GM19351 (cell line): Measurements from ENCODE around the gene KIAA0825.
"Not testable (repeated sequence)": the region's sequence is repeated elsewhere in the genome, so short reads cannot be mapped to it uniquely, and the experiment has no call there.

Source experiments
- ATAC-seq: cut with Tn5 transposase; IDR thresholded peaks from one replicate; pipeline ENCODE4 v1.9.1; 2021; ENCODE audit warnings: mild to moderate bottlenecking, moderate library complexity; ENCODE audit not compliant: unreplicated experiment

Gene KIAA0825

DNA sequence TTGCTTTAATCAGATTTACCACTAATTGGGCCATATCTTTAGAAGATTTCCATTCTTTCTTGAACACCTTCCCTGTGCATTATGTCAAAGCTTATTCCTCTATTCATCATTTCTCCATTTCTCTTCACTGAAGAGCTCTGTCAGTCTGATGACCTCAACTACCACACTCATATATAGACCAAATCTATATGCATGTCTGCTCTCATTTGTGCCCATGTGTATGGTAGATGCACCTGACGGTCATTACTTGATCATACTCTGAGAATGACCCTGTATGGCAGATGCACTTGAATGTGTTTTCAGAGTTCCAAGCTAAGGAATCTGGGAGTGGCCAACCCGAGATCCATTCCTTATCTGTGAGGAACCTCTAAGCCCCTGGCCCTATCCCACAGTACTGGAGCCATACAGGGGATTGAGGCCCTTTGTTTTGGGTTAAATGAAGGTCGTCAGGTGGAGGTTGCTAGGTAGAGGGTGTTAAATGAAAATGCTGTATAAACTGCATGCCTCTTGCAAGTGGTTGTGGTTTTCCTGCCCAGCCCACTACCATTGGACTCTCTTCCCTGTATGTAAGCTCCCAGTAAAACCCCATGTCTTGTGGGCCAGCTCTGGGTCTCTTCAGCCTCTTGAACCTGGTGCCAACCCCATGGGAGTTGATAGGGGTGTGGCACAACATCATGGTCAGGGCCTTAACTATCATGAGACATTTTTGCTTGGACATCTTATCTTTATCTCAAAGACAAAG, 229.5 kb downstream of the KIAA0825 start:
- no peak for ATAC-seq

DNA sequence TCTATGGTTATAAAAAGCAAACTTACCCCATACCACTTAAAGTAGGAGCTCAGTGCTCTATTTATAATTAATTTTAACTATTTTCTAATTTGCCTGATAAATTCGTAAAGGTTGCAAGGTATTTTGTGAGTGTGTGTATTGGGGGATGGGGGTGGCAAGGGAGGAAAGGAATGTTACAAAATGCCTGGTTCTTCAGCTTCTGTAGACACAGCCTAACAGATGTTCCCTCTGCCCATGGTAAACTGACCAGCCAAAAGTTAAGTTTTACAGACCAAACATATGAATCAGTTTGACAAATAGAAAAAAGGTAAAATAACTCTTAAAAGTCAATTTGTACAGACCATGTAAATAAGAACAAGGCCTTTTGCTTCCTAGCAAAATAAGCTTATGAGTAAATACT, 232.6 kb downstream of the KIAA0825 start:
- ATAC-seq: no peak

DNA sequence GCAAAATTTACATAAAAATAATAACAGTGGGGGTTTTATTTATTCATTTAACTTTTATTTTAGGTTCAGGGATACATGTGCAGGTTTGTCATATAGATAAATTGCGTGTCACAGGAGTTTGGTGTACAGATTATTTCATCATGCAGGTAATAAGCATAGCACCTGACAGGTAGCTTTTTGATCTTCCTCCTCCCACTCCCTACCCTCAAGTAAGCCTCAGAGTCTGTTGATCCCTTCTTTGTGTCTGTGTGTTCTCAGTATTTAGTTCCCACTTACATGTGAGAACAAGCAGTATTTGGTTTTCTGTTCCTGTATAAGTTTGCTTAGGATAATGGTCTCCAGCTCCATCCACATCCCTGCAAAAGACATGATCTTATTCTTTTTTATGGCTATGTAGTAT, 240.3 kb downstream of the KIAA0825 start:
- ATAC-seq: no peak

DNA sequence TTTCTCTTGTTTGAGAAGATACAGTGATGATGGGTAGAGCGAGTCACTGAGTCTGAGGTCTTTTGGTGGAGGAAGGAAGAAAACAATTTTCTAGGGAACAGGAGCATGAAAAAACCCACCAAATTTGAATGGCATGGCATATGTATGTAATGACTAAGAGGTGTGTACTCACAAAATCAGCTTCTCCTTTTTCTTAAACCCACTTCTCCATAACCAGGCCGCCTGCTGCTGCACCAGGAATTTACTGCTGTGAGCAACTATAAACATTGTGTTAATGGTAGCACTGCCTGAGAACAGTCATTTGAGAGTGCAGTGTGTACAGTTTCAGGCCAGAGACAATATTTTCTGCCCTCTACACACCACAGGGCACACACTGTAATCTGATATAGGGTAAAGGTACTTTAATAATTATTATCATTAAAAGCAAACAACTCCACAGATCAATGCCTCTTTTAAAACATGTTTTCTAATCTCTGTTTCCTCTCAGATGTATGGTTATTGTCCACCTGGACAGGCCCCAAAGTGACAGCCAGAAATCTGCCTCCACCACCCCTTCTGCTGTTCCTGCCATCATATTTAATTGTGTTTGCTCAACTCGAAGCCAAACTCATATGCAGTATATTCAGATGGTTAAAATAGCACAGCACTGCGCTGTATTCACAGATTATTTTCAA, 241.6 kb downstream of the KIAA0825 start:
- ATAC-seq: no peak

DNA sequence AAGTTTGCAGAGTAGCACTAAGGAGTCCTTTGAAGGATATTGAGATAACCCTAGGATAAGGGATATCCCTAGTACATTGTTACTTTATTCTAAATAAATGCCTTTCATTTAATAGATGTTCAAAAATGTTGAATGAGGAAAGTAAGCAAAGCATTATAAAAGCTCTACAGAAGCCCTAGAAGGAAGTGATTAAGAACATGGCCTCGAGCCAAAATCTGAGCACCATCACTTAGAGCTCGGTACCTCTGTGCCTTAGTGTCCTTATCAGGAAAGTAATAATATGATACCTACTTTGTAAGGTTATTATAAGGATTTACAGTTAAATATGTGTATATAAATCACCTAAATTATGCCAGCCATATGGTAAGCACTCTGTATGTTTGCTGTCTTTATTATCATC, 242.6 kb downstream of the KIAA0825 start:
- no peak for ATAC-seq

DNA sequence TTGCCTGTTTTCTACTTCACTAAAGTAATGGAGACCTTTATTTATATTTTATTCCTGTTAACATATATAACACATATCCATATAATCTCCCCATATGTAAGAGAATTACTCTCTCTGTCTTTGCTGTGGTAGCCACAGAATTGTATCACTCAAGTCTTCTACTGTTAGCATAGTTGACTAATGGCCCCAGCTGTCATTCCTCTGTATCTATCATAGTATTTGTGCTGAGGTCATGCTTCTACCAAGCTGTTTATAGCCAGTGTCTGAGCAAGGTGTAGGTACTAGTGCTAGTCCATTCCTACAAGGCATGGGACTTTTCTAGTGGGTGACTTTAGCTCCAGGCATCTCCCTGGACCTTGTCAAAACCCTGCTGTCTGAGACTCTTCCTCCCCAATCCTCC, 244.1 kb downstream of the KIAA0825 start:
- no peak for ATAC-seq

DNA sequence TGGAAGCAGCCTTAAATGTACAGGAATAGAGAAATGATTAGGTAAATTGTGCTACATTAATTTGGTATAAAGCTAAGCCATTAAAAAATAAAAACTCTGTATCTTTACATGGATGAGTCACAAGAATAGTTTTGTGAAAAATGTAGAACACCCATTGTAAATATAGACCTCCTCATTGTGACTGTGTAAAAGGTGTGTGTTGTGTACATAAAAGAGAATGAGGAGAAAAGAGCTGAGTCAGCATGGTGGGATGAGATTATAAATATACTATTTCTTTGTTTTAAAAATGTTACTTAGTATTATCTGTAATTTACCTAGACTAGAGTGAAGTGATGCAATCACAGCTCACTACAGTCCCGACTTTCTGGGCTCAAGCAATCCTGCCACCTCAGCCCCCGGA, 250.5 kb downstream of the KIAA0825 start:
- no peak for ATAC-seq

DNA sequence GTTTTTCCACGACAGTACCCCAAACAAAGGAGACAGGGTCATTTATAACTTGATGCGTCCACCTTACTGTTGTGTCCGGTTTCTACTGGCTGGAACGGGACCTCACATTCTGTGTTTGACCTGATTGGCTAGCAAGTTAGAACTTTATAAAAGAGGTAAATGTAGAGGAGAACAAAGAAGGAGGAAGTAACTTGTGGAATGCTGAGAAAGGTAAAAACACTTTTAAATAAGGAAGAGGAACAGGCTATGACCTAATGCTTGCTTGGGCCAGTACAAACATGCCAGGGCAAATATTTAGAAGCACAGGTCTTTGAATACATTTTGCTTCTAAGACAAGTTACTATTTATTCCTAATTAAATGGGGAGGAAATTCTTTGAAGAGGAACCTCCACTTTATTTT, 251.6 kb downstream of the KIAA0825 start:
- ATAC-seq: no peak

DNA sequence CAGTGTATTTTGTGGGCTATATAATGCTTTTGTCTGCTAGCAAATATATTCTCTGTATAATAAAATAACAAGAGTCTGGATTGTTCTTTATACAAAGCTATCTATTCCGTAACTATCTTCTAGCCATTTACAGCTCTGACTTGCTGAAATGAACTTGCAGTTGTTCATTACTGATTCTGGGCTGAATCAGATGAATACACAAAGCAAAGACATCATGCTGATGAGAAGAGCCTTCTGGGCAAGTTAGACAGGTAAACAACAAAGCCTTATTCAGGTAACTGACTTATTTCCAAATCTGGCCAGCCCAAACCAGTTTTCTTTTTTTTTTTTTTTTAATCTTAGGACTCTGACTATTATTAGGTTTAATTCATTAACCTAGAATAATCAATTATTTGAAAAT, 255.5 kb downstream of the KIAA0825 start:
- ATAC-seq: no peak

DNA sequence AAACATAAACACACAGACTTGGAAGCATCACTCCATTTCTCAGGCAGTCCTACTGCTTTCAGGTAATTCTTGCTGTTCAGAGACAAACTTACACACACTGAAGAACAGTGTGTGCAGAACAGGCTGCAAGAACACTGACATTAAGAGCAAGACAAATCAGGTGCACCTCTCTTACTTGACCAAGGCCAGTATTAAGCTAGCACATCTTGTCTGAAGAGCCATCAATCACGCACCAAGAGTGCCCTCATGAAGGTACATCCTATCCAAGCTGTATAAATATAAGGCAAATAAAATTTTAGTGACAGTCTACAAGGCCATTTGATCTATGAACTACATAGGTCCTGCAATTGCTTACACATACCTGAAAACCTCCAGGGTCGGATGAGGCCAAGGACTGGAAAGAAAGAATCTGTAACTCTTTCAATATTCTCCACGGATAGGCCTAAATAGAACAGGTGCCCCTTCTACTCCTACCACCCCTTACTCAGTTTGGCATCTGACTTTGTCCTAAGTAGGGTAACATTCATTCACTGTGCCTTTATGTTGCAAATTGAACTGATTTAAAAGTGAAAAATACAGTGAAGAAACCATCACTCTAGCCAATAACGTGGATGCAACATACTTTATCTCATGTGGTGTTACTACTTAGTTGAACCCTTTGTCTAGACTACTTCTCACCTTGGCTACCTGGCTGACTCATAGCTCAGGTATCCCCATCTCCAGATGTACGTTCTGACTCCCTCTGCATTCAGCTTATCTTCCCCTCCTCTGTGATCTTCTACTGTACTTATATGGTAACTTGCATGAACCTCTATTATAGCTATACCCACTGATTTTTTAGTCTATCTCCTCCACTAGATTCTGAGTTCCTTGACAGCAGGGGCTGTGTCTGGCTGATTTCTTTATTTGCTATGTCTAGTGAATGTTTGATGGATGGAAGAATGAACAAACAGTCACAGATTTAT, 256.3 kb downstream of the KIAA0825 start:
- ATAC-seq: no peak

DNA sequence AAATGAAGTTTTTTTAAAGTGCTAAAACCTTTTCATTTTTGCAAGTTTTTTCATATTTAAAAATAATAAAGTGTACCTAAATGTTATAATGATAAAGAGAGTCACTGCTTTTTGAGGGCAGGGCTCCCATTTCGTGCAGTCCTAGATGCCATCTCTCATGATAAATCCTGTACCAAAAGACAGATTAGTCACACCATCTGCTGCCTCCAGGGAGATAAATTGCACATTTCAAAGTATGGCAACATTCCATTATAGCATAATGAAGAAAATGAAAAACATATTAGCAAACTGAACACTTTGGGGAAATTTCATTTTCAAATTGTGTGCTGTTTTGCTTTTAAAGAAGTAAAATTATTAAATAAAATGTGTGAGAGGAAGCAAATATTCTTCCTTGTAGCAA, 257.2 kb downstream of the KIAA0825 start:
- ATAC-seq: no peak

DNA sequence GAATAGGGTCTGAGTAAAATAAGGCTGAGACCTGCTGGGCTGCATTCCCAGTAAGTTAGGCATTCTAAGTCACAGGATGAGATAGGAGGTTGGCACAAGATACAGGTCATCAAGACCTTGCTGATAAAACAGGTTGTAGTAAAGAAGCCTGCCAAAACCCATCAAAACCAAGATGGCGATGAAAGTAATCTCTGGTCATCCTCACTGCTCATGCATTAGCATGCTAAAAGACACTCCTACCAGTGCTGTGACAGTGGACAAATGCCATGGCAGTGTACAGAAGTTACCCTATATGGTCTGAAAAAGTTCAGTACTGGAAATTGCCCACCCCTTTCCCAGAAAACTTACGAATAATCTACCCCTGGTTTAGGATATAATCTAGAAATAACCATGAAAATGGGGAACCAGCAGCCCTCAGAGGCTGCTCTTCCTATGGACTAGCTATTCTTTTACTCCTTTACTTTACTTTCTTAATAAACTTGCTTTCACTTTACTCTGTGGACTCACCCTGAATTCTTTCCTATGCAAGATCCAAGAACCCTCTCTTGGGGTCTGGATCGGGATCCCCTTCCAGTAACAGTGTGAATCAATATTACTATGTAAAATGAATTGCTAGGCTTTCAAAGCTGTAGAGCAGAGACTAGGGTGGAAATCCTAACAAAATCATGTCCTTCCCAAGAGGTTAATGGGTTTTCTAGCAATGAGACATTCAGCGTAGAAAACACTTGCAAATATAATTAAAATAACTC, 257.8 kb downstream of the KIAA0825 start:
- ATAC-seq: no peak

DNA sequence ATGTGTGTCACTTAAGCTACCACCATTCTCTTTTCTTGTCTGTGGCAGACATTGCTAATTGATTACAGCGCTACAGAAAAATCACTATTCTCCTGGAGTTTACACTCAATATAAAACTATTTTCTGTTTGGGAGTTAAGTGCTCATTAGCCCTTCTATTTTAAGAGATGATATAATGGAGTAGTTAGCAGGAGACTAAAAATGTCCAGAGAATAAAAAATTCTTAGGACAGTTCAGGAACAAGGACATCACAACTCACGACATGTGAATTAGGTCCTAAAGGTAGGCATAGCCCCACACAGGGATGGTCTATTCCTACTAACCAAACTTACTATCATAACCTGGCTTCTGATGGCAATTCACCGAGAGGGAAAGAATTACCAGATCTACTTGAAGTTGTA, 258.5 kb downstream of the KIAA0825 start:
- ATAC-seq: no peak

DNA sequence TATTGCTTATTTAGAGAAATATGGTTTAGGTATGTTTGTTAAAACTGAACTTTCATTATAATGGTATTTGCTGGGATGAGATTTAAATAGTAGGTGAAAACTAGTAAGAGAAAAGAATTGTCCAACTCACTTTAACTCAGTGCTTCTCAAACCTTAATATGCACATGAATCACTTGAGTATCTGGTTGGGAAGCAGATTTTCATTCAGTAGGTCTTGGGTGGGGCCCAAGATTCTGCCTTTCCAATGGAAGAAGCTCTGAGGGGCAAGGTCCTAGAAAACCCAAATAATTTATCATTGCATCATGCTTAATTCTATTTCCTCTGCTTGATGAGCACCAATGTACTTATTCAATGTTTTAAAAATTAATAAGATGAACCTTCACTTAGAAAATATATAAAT, 262.6 kb downstream of the KIAA0825 start:
- no peak for ATAC-seq

DNA sequence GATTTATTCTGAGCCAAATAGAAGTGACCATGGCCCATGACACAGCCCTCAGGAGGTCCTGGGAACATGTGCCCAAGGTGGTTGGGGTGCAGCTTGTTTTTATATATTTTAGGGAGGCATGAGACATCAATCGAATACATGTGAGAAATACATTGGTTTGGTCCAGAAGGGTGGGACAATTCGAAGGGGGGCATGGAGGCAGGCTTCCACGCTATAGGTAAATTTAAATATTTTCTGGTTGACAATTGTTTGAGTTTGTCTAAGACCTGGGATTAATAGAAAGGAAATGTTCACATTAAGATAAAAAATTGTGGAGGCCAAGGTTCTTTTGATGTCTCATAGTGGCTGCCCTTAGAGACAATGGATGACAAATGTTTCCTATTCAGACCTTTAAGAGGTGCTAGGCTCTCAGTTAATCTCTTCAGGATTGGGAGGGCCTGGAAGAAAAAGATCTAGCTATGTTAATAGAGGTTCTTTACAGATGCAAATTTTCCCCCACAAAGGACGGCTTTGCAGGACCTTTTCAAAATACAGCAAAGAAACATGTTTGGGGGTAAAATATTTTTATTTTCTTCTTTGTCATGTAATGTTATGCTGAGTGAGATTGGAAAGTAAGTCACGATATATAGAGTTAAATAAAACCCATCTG, 263.4 kb downstream of the KIAA0825 start:
- ATAC-seq: not testable (repeated sequence)

DNA sequence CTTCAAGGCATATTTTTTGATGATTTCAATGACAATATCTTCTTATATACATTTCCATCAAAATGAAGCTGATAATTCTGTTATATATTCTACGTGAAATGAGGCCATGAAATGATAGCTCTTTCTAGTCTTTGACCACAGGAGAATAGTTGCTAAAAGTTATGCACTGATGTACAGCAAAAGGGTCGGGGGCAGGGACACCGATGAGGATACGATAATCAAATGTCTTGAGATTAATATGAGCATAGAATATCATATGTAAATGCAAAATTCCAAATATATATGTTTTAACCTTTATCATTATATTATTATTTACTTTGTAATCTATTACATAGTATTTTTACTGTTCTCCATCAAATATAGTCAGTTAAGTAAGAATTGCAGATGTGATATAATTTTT, 264.8 kb downstream of the KIAA0825 start:
- ATAC-seq: no peak

DNA sequence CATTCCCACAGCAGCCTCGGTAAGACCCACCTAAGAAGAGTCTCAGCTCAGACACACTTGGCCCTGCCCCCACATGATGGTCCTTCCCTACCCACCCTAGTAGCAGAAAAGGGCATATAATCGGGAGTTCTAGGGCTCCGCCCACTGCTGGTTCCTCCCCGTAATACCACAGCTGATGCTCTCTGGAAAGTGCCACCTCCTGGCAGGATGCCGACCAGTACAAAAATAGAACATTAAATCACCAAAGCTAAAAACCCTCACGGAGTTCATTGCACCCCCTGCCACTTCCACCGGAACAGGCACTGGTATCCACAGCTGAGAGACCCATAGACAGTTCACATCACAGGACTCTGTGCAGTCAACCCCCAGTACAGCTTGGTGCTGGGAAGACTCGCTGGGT, 271.3 kb downstream of the KIAA0825 start:
- no peak for ATAC-seq

DNA sequence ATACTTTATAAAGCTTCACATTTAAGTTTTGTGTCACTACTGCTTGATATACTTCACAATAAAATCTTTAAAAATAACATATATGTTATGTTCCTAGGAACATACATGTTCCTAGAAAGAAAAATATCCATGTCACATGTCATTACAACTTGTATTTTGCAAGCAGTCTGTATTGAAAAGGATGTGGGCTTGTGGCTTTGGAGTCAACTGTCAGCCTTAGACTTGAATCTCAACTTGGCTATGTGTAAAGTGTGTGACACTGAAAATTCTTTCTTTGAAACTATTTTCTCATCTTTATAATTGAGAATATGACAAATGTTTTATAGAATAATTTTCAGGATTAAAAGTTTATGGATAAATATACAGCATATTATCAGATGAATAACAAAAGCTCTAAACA, 273.1 kb downstream of the KIAA0825 start:
- ATAC-seq: no peak

DNA sequence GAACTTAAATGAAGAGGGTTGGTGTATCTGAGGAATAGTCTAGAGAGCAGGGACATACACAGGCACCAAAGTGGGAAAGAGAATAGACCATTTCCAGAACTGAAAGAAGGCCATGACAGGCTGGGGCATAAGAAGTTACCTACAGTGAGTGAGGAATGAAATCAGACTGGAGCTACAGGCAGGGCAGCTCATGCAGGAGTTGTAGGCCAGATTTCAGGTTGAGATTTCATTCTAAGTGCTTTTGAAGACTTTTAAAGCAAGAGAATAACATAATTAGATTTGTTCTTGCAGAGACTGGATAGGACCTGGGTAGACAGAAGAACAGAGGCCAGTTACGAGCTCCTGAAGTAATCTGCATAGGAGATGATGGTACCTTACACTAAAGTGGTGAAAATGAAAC, 280.8 kb downstream of the KIAA0825 start:
- ATAC-seq: no peak

DNA sequence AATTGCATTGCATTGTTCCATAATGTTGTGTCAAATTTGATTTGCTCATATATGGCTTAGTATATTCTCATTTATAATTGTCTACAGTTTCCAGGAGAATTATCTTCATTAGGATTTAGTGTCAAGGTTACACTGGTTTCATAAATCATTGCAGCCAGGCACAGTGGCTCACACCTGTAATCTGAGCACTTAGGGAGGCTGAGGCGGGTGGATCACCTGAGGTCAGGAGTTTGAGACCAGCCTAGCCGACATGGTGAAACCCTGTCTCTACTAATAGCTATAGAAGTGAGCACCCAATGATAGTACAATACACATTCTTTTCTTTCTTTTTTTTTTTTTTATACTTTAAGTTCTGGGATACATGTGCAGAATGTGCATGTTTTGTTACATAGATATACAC, 282.5 kb downstream of the KIAA0825 start:
- no peak for ATAC-seq
